ENCODE results near the gene HOXA6.

GRCh38 chr7:27099453-27100370 lies 47.9 kb downstream of the HOXA6 start:
- TF ChIP-seq CTCF (conservative IDR thresholded peaks at IDR 0.05; ENCODE audit: low read depth in 2 of 2) (no peak), EZH2 (IDR thresholded peaks at IDR 0.05; ENCODE audit: low read depth, unreplicated experiment) (peak; percentile 21), CREB1 (CRISPR knock-in tag; IDR thresholded peaks at IDR 0.05; ENCODE audit: low read depth) (no peak), EZH2phosphoT487 (IDR thresholded peaks at IDR 0.05; ENCODE audit: unreplicated experiment) (no peak)
- TF ChIP-seq, protein P1, sequence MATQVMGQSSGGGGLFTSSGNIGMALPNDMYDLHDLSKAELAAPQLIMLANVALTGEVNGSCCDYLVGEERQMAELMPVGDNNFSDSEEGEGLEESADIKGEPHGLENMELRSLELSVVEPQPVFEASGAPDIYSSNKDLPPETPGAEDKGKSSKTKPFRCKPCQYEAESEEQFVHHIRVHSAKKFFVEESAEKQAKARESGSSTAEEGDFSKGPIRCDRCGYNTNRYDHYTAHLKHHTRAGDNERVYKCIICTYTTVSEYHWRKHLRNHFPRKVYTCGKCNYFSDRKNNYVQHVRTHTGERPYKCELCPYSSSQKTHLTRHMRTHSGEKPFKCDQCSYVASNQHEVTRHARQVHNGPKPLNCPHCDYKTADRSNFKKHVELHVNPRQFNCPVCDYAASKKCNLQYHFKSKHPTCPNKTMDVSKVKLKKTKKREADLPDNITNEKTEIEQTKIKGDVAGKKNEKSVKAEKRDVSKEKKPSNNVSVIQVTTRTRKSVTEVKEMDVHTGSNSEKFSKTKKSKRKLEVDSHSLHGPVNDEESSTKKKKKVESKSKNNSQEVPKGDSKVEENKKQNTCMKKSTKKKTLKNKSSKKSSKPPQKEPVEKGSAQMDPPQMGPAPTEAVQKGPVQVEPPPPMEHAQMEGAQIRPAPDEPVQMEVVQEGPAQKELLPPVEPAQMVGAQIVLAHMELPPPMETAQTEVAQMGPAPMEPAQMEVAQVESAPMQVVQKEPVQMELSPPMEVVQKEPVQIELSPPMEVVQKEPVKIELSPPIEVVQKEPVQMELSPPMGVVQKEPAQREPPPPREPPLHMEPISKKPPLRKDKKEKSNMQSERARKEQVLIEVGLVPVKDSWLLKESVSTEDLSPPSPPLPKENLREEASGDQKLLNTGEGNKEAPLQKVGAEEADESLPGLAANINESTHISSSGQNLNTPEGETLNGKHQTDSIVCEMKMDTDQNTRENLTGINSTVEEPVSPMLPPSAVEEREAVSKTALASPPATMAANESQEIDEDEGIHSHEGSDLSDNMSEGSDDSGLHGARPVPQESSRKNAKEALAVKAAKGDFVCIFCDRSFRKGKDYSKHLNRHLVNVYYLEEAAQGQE (IDR thresholded peaks at IDR 0.05; ENCODE audit: unreplicated experiment): no peak

All from GM23338 (cell line).